NCI-H1436 (cell line): ENCODE data around the gene NKPD1.

Source experiments
- DNase-seq: peaks from one replicate; lab custom pipeline; 2025; lab: John Stamatoyannopoulos, UW

The NKPD1 gene

DNA sequence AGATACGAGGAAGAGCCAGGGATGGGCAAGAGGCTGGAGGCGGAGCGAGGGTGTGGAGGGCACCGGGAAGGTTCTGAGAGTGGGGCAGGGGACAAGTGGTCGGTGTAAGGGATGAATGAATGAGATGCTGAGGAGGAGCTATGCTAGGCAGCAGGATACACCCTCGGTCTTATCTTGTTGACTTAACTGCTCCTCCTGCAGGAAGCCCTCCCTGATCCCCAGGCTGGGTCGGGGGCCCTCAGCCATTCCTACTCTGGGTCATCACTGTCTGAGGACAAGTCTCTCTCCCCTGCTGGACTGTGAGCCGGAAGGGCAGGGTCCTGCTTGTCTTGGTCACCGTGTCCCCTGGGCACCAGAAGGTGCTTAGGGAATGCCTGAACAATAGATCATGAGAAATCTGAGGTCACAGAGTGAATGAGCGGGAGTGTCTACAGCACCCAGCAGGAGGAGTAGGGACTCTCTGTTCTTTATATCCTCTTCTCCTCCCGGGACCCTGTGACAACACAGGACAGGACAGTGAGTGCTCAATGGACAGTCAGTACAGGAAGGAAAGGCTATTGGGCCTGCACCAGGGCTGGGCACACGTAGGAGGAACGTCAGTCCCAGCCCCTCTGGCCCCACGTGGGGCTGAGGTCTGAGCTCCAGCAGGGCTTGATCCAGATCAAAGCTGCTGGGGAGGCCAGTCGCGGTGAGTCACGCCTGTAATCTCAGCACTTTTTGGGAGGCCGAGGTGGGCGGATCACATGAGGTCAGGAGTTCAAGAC lies 6.5 kb downstream of the NKPD1 start:
- no peak for DNase-seq

DNA sequence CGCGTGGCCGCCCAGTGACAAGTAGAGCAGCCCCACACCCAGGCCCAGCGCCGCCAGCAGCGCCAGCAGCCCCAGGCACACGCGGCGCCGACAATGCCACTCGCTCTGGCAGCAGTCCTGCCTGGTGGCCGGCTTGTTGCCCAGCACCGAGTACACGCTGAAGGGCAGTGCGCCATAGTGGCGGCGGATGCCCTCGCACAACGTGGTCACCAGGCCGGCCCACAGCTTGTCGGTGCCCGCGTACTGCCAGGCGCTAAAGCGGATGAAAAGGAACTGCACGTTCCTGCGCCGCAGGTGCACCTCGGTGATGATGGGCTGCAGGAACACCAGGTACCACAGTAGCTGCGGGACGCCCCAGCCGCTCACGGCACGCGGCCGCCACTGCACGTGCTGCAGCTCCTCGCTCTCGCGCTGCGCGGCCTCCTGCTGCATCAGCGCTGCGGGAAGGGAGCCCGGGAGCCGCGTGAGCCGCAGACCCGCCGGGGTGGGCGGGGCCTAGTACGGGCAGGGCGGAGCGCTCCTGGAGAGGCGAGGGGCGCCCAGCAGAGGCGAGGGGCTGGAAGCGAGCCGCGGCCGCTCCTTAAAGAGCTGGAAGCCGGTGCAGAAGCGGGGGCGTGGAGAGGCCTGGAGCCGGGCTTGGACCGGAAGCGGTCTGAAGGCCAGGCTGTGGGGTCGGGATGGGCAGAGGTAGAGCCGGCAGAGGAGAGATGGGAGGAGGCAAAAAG lies 7.3 kb downstream of the NKPD1 start:
- no peak for DNase-seq

DNA sequence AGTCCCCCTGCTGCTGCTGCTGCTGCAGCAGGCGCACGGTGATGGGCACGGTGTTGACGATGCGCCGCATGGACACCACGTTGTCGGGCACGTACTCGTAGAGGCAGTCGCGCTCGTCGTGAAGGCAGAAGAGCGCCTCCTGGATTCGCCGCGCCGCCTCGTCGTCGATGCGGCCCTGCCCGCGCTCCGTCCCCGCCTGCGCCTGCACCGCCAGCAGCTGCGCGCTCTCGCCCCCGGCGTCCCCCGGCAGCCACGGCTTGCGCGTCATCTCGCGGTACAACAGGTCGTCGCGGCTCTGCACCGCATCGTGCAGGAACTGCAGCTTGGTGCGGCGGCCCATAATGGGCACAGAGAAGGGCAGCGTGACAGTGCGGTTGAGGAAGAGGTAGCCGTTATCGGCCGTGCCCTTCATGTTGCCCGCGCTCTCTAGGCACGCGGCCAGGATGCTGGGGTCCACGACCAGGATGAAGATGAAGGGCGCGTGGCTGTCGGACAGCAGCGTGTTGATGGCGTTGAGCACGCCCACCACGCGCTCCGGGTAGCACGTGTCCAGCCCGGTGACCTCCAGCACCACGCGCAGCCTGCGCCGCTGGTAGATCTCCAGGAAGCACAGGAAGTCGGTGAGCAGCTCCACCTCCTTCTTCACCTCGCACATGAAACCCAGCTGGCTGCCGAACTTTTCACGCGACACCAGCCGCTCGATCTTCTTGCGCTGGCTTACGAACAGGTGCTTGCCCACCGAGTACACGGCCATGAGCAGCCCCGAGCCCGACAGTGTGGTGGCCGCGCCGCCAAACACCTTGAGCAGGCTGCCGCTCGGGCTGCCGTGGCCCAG lies 8.1 kb downstream of the NKPD1 start:
- DNase-seq, result no peak

- DNase-seq, result no peak
Observed at GRCh38 chr19:45151821-45152503, 8.8 kb downstream of the NKPD1 start.

DNA sequence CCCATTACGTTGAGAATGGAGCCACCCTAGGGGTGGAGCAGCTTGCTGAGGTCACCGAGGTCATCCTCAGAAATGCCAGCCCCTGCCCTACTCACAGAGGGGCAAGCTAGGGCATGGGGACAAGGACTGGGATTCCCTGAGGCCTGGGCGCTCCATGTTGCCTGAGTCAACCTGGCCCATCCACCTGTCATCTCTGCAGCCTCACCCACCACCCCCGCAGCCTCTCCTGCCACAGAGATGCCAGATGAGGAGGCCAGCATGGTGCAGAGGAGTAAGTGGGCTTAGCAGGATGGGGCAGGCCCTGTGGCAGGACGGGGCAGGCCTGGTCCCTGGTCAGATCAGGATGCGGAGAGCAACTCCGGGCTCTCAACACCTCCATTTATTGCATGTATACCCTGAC lies 9.5 kb downstream of the NKPD1 start:
- DNase-seq, result no peak

- no peak for DNase-seq
Observed at GRCh38 chr19:45150751-45151281, 10.0 kb downstream of the NKPD1 start.

DNA sequence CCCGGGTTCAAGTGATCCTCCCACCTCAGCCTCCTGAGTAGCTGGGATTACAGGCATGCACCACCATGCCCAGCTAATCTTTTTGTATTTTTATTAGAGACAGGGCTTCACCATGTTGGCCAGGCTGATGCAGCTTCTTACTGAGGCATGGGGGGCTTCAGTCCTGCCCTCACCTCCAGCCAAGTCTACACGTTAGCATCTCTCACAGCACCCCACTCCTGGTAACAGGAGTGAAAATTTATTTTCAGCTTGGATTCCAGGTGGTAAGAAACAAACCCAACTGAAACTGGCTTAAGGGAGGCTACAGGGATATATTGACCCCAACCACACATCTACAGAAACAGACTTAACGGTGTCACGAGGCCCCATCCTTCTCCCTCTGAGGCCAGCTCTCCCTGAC lies 10.6 kb downstream of the NKPD1 start:
- DNase-seq, result no peak

DNA sequence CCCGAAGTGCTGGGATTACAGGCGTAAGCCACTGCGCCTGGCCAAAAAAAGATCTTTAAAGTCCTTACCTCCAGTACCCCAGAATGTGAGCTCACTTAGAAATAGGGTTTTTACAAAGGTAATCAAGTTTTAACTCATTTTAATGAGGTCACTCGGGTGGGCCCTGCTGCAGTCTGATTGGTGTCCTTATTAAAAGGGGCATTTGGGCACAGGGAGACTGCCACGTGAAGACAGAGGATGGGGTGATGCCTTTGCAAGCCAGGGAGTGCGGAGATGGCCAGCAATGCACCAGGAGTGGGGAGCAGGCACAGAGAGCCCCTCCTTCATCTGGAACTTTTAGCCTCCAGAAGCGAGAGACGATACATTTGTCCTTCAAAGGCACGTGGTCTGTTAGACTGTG lies 11.7 kb downstream of the NKPD1 start:
- DNase-seq, result no peak

DNA sequence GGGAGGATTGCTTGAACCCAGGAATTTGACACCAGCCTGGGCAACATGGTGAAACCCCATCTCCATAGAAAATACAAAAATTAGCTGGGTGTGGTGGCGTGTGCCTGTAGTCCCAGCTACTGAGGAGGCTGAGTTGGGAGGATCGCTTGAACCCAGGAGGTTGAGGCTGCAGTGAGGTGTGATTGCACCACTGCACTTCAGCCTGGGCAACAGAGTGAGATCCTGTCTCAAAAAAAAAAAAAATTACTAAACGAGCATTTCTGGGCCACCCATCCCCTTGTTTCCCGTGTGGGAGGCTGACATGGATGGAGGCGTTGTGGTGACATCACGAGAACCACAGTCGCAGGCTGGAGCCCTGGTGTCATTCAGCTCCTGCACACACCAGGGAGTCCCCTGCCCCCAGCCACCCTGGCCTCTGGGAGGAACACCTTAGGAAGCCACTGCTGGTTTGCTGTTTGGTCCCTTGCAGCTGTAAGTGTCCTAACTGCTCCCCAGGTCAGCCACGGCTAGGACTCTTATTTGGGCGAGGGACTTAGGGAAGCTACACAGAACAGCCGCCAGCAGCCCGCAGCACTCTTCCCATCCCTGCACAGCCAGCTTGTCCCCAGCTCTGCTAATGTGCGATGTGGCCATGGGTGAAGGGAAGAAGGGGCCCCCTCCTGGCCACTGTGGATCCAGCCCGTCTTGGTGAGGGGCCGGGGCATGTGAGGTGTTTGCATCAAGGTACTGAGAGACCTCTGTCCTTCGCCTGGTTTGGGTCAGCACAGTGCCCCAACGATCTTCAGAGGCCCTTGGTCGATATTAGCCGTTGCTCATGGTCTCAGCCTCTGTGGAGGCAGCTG lies 12.7 kb downstream of the NKPD1 start:
- no peak for DNase-seq

DNA sequence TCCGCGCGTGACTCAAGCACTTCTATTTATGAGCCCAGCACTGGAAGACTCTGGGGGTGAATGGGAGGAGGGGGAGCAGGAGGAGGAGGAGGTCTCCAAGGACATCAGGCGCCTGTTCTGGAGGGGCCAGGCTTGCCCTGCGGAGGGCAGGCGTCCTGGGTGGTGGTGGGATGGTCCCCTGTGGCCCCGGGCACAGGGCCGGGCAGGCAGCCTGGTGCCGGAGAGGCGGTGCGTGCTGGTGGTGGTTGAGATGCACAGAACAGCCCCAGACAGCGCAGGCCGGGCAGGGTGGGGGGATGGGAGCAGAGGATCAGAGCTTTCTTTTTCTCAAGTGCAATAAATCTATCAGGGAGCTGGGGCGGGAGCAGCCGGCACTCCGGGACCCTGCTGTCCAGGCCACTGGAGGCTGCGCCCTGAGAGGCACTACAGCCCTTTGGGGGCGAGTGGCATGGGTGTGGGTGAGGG lies 14.0 kb downstream of the NKPD1 start:
- DNase-seq, result no peak

DNA sequence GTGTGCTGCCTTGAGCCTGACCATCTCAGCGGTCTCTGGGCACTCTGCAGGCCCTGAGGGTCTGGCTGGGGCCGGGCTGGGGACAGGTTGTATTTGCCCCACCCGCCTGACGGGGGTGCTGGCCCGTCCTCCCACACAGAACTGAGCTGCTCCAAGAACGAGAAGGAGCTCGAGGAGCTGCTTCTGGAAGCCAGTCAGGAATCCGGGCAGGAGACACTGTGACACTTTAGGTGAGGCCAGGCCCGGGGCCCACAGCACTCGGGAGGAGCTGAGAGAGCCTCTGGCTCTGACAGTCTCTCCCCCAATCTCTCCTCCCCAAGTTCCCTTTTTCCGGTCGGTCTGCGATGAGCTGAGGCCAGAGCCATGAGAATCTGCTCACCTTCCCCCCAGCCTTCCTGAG lies 14.5 kb downstream of the NKPD1 start:
- no peak for DNase-seq

DNA sequence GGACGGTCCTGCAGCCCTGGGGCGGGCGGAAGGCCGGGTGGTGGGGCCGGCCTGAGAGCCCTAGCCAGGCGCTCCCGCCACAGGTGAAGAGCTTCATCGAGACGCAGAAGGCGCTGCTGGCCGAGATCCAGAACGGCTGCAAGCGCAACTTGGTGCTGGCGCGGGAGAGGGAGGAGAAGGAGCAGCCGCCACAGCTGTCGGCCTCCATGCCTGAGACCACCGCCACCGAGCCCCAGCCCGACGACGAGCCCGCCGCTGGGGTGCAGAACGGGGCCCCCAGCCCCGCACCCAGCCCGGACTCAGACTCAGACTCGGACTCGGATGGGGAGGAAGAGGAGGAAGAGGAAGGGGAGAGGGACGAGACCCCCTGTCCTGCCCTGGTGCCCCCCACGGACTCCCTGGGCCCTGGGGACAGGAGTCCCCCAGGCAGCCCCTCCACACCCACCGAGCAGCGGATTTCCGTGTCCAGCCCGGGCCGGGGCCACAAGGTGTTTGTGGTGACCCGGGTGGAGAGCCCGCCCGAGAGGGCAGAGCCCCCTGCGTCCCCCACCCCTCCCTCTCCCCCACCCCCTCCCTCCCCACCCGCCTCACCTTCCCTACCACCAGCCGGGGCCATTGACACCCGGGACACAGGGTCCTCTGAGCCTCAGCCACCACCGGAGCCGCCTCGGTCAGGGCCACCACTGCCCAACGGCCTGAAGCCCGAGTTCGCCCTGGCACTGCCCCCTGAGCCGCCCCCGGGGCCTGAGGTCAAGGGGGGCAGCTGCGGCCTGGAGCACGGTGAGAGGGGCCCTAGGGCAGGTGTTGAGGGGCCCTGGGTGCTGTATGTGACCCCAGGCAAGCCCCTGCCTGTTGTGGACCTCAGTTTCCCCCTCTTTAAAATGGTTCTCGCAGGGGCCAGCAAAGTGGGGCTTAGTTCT lies 15.3 kb downstream of the NKPD1 start:
- no peak for DNase-seq

DNA sequence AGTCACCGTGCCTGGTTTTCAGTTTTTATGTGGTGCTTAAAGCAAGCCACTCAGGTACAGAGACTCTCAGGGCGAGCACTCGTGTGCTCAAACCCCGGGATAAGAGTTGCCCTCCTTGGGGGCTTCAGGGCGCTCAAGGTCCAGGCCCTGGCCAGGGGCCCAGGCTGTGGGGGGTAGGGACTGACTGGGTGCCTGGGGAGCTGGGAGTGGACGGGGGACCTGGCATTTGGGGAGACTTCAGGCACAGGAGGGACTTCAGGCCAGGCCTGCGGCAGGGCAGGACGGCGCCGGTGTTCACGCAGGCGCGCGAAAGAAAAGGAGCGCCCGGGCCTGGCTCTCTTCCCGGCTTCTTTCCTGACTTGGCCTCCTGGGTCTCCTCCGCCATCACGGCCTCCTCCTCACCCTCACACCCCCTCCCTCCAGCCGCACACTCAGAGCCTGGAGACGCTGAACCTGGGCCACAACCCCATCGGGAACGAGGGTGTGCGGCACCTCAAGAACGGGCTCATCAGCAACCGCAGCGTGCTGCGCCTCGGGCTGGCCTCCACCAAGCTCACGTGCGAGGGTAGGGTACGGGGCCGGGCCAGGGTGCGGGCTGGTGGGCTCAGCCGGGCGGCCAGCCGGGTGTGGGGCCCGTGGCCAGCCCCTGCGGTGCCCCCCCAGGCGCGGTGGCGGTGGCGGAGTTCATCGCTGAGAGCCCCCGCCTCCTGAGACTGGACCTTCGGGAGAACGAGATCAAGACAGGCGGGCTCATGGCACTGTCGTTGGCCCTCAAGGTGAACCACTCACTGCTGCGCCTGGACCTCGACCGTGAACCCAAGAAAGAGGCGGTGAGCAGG lies 16.1 kb downstream of the NKPD1 start:
- DNase-seq, result no peak

DNA sequence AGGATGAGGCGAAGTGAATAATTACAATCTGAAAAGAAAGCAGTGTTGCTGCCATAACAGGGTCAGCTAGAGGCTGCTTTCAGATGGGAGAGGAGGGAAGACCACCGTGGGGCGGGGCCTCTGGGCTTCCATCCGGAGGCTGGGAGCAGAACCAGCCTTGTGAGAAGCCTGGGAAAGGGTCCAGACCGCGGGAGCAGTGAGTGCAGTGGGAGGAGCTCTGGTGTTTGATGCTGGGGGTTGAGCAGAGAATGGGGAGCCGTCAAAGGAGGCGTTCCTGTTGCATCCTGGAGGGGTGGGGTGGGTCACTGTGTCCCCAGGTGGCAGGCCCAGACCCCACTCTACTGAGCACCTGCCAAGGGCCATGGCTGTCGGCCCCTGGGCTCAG lies 18.1 kb downstream of the NKPD1 start:
- no peak for DNase-seq

- DNase-seq, result no peak
Observed at GRCh38 chr19:45142016-45142725, 18.6 kb downstream of the NKPD1 start.

GRCh38 chr19:45141203-45141900 lies 19.4 kb downstream of the NKPD1 start:
- DNase-seq, result no peak

- DNase-seq, result no peak
Observed at GRCh38 chr19:45140533-45140932, 20.2 kb downstream of the NKPD1 start.

GRCh38 chr19:45140144-45140503 lies 20.7 kb downstream of the NKPD1 start:
- DNase-seq, result no peak
